Measurements from ENCODE around the gene TTC33. TPM values are rescaled to one million over a fixed set of nuclear protein-coding genes. Genes with fewer than 3 reads are reported as not detected.

The TTC33 gene
- polyA plus RNA-seq, 1 donor = 20.3 TPM

DNA sequence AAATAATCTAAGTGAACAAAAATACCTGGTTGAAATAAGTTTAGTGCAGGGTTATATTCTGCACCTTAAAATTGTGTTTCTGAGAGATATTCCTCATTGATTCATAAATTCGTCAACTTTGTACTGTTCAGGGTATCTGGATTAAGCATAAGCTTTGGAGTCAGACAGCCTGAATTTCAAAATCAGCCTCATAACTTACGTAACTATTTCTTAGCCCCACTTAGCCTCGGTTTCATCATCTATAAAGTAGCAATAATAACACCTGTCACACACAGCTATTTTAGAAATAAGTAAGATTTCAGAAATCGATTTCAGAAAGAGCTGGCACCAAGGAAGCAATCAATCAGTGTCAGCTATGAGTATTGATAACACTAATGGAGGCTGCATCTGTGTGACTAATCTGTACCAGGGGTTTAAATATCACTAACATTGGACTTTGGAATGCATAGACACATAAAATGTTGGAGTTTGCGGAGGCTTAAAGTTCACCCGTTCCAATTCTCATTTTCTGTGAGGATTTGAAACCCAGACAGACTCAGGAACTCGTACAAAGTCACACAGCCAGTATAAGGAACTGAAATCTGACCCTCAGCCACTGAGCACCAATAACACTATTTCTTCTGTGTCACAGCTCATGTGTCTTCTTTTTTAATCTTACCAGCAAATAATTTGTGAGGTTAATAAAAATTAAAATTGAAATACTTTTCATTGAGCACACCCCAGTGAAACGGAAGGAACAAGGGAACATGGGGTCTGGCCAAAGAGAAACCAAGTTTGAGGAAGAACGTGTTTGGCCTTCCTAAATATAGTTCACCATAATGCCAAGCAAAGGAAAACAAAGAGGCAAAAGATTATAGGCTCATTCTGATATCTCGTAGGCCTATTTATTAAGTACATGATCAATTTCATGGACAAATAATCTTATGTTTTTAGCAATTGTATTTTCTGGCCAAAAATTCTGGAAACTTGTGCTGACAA lies 270.5 kb downstream of the TTC33 start:
- DNase-seq (ENCODE audit: low read depth) = no peak

DNA sequence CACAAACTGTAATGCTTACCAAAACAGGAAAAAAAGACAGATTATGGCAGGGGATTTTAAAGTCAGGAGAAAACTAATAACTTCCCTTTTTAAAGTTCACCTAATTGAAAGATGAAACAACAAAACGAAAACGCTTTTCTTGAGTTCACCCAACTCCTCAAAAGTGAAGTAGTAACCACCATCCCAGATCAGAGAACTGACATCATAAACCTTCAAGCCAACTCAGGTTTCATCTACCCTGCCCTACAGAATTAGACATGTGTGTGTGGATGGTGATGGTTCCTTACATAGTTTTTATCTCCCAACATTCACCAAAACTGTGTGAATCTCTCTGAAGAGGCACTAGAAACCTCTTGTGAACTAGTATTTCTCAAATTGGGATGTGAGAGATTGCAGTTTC lies 271.3 kb downstream of the TTC33 start:
- DNase-seq (ENCODE audit: low read depth) = no peak

GRCh38 chr5:40483316-40483715 lies 272.4 kb downstream of the TTC33 start:
- no peak for DNase-seq (ENCODE audit: low read depth)

- no peak for DNase-seq (ENCODE audit: low read depth)
Measured at GRCh38 chr5:40481241-40481640, 274.5 kb downstream of the TTC33 start.

- DNase-seq (ENCODE audit: low read depth) = no peak
Measured at GRCh38 chr5:40480392-40480791, 275.4 kb downstream of the TTC33 start.

GRCh38 chr5:40479939-40480338 lies 275.8 kb downstream of the TTC33 start:
- DNase-seq (ENCODE audit: low read depth) = no peak

DNA sequence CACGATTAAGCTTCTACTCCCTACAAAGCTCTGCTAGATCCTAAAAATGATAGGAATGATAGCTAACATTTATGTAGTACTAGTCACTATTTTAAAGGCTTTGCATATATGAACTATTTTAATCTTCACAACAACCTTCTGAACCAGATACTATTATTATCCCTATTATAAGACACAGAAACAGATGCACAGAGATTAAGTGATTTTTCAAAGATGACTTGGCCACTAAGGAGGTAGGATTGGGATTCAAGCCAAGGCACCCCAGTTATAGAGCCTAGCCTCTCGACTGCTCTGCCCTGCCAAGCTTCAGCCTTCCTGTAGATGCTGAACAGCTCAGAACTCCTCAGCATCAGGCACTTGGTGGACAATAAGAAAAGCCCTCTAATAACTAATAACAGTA lies 277.0 kb downstream of the TTC33 start:
- DNase-seq (ENCODE audit: low read depth) = no peak

GRCh38 chr5:40477856-40478546 lies 277.8 kb downstream of the TTC33 start:
- no peak for DNase-seq (ENCODE audit: low read depth)

GRCh38 chr5:40475561-40475960 lies 280.2 kb downstream of the TTC33 start:
- no peak for DNase-seq (ENCODE audit: low read depth)

- no peak for DNase-seq (ENCODE audit: low read depth)
Measured at GRCh38 chr5:40474250-40474649, 281.5 kb downstream of the TTC33 start.

DNA sequence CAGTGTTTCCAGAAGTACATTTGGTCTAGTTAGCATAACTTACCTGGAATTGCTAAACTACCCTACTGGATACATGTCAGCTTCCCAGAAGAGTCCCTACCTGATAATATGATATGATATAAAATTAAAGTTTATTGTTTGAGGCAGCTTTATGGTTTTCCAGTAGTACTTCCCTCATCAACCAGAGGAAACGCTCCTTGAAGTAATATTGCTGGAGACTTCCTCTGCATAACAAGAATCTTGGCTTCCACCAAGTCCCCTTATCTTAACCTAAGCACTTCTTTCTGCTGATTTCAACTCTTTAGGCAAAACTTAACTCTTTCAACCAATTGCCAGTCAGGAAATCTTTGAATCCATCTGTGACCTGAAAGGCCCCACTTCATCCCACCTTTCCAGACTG lies 290.3 kb downstream of the TTC33 start:
- no peak for DNase-seq (ENCODE audit: low read depth)

GRCh38 chr5:40464511-40464910 lies 291.2 kb downstream of the TTC33 start:
- DNase-seq (ENCODE audit: low read depth) = no peak

Other genes starting within 250 kb of the TTC33 start
- gene PTGER4, start 76.0 kb downstream of the TTC33 start, polyA plus RNA-seq (ENCODE audit: insufficient read length) = 6.9 TPM
- gene PRKAA1, start 42.4 kb upstream of the TTC33 start, polyA plus RNA-seq (ENCODE audit: insufficient read length) = 31.9 TPM
- gene RPL37, start 79.3 kb upstream of the TTC33 start, polyA plus RNA-seq (ENCODE audit: insufficient read length) = 2,928 TPM
- gene CARD6, start 85.4 kb upstream of the TTC33 start, polyA plus RNA-seq (ENCODE audit: insufficient read length) = 1.2 TPM
- 1.6 TPM for gene C7, start 153.5 kb upstream of the TTC33 start, polyA plus RNA-seq (ENCODE audit: insufficient read length)

Measured in forelimb muscle (tissue), 1 donor.